22Rv1 (cell line): Measurements from ENCODE around the gene CA5A.
A peak's percentile ranks its signal among the peaks of the same experiment; 100 is the strongest.

Experiments used
- H3K27ac ChIP-seq: fragments of 450-650 bp; 2 replicates; pipeline ENCODE4 v1.5.1; 2017
- ZFX ChIP-seq: fragments of 450-650 bp; IDR thresholded peaks from 2 replicates; pipeline ENCODE4 v1.6.1; 2017; ENCODE audit warnings: antibody characterized with exemption, borderline replicate concordance
- TF ChIP-seq, protein P1 (sequence below): fragments of 450-650 bp; IDR thresholded peaks from 2 replicates; pipeline ENCODE4 v1.5.1; 2017; ENCODE audit warnings: mild to moderate bottlenecking

CA5A gene

DNA sequence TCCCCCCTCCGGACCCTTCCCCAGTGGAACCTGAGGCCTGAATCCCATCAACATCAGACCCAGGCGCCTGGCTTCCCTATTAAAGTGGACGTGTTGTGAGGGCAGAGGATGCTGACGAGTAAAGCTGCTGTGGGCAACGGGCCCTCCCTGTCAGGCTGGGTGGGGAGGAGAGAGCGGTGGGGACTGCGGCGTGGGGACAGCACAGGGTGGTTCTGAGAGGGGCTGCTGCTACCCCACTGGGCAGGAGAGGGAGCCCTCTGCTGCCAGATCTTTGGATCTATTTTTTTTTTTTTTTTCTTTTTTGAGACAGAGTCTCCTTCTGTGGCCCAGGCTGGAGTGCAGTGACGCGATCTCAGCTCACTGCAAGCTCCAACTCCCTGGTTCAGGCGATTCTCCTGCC, 5.9 kb downstream of the CA5A start:
- no peak overlapping the region for H3K27ac ChIP-seq
- TF ChIP-seq, protein P1, sequence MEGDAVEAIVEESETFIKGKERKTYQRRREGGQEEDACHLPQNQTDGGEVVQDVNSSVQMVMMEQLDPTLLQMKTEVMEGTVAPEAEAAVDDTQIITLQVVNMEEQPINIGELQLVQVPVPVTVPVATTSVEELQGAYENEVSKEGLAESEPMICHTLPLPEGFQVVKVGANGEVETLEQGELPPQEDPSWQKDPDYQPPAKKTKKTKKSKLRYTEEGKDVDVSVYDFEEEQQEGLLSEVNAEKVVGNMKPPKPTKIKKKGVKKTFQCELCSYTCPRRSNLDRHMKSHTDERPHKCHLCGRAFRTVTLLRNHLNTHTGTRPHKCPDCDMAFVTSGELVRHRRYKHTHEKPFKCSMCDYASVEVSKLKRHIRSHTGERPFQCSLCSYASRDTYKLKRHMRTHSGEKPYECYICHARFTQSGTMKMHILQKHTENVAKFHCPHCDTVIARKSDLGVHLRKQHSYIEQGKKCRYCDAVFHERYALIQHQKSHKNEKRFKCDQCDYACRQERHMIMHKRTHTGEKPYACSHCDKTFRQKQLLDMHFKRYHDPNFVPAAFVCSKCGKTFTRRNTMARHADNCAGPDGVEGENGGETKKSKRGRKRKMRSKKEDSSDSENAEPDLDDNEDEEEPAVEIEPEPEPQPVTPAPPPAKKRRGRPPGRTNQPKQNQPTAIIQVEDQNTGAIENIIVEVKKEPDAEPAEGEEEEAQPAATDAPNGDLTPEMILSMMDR: no peak
- TF ChIP-seq ZFX: no peak

DNA sequence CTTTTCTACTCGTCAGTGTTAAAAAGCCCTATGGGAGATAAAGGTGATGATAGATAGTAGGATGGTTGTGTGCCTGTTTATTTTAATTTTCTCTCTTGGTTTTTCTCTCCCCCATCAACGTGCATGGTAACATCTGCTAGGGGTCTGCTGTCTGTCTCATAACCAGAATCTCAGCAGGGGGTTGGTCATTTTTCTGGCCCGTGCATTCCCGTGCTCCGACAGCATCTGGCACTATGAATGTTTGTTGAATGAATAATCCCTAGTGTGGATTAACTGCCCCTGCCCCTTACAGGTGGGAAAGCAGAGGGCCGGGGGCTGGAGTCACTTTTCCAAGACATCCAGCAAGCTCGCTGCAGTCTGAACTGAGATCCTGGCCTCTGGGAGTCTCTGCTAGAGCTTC, 6.3 kb downstream of the CA5A start:
- TF ChIP-seq, protein P1: no peak
- no peak for TF ChIP-seq ZFX

DNA sequence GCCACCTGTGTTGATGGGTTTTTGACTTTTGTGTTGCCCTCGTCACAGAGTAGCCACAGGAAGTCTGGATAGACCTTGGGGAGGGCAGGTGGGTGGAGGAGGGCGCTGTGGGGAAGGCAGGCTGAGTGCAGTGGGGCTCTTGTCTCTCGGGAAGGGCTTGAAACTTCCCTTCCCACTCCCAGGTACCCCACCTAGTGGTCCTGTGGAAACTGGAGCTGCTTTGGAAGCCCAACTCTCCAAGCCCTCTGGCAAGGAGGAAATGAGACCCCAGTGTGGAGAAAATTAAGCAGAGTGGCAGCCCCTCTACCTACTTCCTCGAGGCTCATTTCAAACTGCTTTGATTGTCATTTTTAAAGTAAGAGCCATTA, 9.2 kb downstream of the CA5A start:
- TF ChIP-seq ZFX: no peak
- TF ChIP-seq, protein P1: peak; percentile 16; the same call in 1 of the 2 replicates
- H3K27ac ChIP-seq: no peak overlapping the region

More for the DNA sequence above, 6.3 kb downstream of the CA5A start:
- no peak overlapping the region for H3K27ac ChIP-seq

DNA sequence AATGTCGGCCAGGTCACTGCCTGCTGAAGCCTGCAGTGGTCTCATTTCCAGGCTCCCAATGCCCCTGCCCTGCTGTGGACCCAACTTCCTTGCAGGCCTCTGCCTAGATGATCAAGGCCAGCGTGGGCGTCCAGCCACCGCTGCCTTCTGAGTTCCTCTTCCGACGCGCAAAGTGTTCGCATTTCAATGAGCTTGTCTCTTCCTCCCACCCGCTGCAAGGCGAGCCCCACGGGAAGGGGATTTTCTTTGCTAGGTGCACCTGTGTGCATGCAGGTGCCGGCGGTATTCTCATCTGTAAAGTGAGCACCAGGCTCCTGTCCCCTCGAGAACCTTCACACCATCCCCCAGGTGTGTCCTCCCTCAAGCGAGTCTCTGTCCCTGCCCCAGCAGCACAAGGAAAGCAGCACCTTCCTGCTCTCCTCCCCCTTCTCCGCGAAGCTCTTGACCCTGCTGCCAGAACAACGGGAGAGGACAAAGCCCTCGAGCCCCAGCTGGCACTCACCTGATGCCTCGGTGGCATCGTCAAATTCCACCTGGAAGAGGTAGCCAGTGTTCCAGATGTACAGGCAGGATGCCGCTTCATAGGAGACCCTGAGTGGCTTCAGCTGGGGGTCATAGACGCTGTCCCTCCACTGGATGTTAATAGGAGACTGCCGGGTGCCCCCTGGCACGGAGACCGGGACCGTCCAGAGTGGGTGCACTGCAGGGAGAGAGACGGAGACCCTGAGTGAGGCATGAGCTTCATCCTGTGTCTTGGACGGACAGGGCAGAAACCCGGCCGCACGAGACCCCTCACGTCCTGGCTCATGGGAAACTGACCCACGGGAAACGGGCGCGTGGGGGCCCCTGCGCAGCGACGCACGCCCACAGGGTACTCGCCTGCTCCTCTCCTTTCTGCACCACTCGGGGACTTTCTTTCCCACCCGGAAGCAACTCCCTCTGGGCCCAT, 9.8 kb downstream of the CA5A start:
- TF ChIP-seq, protein P1: no peak
- TF ChIP-seq ZFX: no peak
- no peak overlapping the region for H3K27ac ChIP-seq

DNA sequence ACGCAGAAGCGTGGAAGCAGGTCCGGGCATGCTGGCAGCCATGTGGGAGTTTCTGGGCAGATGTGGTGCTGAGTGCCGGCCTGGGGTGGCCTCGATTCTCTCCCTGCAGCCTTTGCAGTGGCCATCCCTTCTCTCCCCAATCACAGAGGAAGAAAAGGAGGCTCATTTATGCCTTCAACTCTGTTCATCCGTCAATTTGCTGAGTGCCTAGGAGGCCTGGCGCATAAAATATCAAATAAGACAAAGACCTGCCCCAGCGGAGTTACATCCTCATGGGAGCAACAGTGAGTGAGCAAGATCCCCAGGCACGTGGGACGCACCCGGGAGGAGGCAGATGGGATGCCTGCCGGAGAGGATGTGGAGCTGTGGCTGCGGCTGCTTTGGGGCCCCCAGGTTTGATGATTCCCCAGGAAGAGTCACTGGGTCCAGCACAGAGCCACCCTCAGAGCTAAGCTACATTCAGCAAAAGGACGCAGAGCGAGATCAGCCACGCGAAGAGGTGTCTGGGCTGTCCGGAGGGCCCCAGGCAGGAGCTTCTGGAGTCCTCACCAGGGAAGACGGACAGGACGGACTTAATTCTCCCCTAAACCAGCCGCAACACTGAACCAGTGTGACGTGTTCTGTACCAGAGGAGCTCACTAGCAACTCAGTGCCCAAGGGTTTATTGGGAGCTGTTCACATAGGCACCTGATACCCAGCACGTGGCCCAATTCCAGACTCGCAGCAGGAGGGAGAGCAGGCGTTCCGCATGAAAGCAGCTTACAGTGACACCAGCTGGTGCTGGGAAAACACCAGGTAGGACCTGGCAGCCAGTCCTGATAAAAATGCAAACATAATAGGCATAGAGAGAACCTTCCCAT, 11.3 kb downstream of the CA5A start:
- TF ChIP-seq ZFX: no peak
- TF ChIP-seq, protein P1: peak; percentile 46

DNA sequence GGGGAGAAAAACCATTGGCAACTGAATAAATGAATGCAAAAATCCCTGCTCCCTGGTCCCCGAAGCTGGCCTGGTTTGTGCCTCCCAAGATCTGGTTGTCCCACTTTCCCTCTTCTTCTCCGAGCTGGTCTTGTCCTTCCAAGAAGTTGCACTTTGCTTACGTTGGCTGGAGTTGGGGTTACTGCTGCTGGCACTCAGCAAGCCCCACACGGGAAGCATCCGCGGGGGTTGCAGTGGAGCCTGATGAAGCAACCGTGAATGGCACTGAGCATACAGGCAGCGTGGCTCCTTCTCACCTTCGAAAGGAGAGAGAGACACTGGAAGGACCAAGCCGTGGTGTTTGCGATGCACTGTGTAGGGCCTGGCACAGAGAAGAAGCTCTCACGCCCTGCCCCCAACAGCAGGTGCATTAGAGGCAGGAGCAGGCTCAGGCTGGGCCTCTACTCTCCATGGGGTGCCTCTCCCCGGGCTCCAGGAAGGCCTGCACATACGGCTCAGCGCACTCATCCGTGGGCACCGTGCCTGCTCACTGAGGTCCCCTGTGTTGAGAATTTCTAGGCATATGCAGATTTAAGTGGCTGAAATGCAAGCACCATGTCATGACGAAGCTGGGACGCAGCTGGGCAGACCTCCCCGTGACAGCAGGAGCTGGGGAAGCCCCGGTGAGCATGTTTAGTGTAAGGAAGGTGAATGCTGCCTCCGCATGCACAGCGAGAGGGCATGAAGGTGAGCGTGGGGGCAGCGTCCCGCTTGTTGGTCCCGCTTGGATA, 12.1 kb downstream of the CA5A start:
- H3K27ac ChIP-seq: no peak overlapping the region
- TF ChIP-seq ZFX: no peak
- TF ChIP-seq, protein P1: no peak

More for the DNA sequence above, 11.3 kb downstream of the CA5A start:
- H3K27ac ChIP-seq: no peak overlapping the region
